Measurements from ENCODE around the gene IKZF1. TPM values are rescaled to one million over a fixed set of nuclear protein-coding genes. Genes with fewer than 3 reads are reported as not detected.

IKZF1 gene
- polyA plus RNA-seq, 2 of the 4 experiments (the other 2 are of a cell fraction) = not detected

GRCh38 chr7:50314836-50315592 lies 10.5 kb downstream of the IKZF1 start:
- H3K9me3 ChIP-seq = no peaks in the 10 kb centered on the region
- H3K4me1 ChIP-seq = no peaks in the 10 kb centered on the region
- DNase-seq (ENCODE audit: low read depth in 1 of 2, low spot score in 1 of 2) (no peak), ATAC-seq (peak in 1 of 2 experiments; percentile 34; a peak in 1 of 6 replicates), FAIRE-seq (no peak)
- H3K4me3 ChIP-seq = no peak overlapping the region
- H3K27ac ChIP-seq = no peak overlapping the region
- ChIA-PET POLR2A (no interaction called here), CTCF (no interaction called here)
- WGBS (ENCODE audit: missing lambda C conversion rate) = 51% methylated on average over 10 of the region's 11 CpGs
- TF ChIP-seq, protein P1, sequence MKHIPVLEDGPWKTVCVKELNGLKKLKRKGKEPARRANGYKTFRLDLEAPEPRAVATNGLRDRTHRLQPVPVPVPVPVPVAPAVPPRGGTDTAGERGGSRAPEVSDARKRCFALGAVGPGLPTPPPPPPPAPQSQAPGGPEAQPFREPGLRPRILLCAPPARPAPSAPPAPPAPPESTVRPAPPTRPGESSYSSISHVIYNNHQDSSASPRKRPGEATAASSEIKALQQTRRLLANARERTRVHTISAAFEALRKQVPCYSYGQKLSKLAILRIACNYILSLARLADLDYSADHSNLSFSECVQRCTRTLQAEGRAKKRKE (CRISPR knock-in tag; IDR thresholded peaks at IDR 0.05; ENCODE audit: low read depth) = no peak
- TF ChIP-seq HOXA7 (CRISPR knock-in tag; IDR thresholded peaks at IDR 0.05) (no peak), ZC3H11A (IDR thresholded peaks at IDR 0.05) (no peak), CBX8 (IDR thresholded peaks at IDR 0.05) (no peak), CHD2 (IDR thresholded peaks at IDR 0.05; ENCODE audit: low read length, partially characterized antibody) (no peak), POLR2A (IDR thresholded peaks at IDR 0.05; ENCODE audit: low read length) (no peak), TFCP2L1 (CRISPR knock-in tag; IDR thresholded peaks at IDR 0.05) (no peak), FOSB (CRISPR knock-in tag; IDR thresholded peaks at IDR 0.05) (no peak), BHLHE40 (IDR thresholded peaks at IDR 0.05; ENCODE audit: low read depth, low read length) (no peak), POLR2AphosphoS2 (conservative IDR thresholded peaks at IDR 0.05; ENCODE audit: low read length) (no peak), PHF8 (IDR thresholded peaks at IDR 0.05; ENCODE audit: borderline replicate concordance, low read depth) (no peak), FOXS1 (CRISPR knock-in tag; IDR thresholded peaks at IDR 0.05) (no peak), ELK1 (IDR thresholded peaks at IDR 0.05; ENCODE audit: low read depth, low read length) (no peak)
- TF ChIP-seq, protein P2, sequence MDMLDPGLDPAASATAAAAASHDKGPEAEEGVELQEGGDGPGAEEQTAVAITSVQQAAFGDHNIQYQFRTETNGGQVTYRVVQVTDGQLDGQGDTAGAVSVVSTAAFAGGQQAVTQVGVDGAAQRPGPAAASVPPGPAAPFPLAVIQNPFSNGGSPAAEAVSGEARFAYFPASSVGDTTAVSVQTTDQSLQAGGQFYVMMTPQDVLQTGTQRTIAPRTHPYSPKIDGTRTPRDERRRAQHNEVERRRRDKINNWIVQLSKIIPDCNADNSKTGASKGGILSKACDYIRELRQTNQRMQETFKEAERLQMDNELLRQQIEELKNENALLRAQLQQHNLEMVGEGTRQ (IDR thresholded peaks at IDR 0.05) = no peak
- no peak overlapping the region for H3K4me2 ChIP-seq

DNA sequence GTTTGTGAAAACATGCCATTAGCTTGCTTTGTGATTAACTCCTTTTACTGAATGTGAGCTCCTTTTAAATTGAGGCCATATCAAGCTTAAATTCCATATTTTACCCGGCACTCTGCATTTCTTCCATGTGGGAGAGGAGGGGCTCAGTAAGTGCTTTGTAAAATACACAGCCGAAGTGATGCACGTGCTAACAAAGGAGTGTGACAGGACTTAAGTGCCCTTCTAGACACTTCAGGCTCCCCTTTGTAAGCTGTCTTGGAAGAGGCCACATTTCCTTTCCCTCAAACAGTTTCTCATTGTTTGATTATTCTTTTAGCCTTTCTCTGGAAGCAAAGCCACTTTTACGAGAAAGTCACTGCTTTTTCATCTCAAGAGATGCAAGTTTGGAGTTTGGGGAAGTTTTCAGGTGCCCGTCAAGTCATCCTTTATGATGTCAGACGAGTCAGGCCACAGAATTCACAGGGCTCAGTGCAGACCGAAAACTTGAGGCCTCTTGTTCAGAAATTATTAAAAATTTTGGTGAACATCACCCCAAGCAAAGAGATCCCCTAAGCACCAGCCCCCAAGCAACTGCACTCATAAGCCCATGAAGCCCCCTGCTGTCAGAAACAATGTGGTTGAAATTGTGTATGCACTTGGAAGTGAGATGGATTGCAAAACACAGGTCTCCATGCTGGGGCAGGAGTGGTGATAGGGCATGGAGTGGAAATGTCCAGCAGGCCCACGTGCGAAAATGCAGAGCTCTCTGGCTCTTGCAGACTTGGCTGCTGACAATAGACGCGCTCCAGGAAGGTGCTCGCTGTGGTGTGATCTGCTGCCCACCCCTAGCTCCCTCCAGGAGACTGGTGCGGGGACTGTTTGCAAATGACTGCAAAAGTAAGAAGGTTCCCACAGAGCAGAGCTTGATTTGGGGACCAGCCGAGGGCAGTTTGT lies 11.5 kb downstream of the IKZF1 start:
- no peak overlapping the region for H3K4me3 ChIP-seq
- POLR2A ChIA-PET = no interaction called here
- ATAC-seq (no peak), FAIRE-seq (no peak), DNase-seq (ENCODE audit: low read depth in 1 of 2, low spot score in 1 of 2) (no peak)
- H3K9me3 ChIP-seq = no peaks in the 10 kb centered on the region
- H3K4me1 ChIP-seq = no peaks in the 10 kb centered on the region
- 35% methylated on average over 14 of the region's 14 CpGs for WGBS (ENCODE audit: missing lambda C conversion rate)
- TF ChIP-seq, protein P1 (CRISPR knock-in tag; IDR thresholded peaks at IDR 0.05; ENCODE audit: low read depth) = no peak
- no peak for TF ChIP-seq RNF2 (IDR thresholded peaks at IDR 0.05; ENCODE audit: borderline replicate concordance, low read depth)
- TF ChIP-seq FOSL2 (IDR thresholded peaks at IDR 0.05) = no peak
- TF ChIP-seq FOSL2 (CRISPR knock-in tag; IDR thresholded peaks at IDR 0.05) = no peak
- no peak for TF ChIP-seq CTCF (IDR thresholded peaks at IDR 0.05)
- no peak for TF ChIP-seq MAFK (IDR thresholded peaks at IDR 0.05; ENCODE audit: partially characterized antibody)
- TF ChIP-seq ZC3H11A (IDR thresholded peaks at IDR 0.05) = no peak
- no peak for TF ChIP-seq MAZ (IDR thresholded peaks at IDR 0.05; ENCODE audit: borderline replicate concordance, low read depth, low read length)
- no peak for TF ChIP-seq CBX2 (IDR thresholded peaks at IDR 0.05; ENCODE audit: borderline replicate concordance, low read depth)
- no peak overlapping the region for H3K4me2 ChIP-seq
- no peak overlapping the region for H3K27ac ChIP-seq
- CTCF ChIA-PET = no interaction called here
